ENCODE data around the gene CUX1.

DNA sequence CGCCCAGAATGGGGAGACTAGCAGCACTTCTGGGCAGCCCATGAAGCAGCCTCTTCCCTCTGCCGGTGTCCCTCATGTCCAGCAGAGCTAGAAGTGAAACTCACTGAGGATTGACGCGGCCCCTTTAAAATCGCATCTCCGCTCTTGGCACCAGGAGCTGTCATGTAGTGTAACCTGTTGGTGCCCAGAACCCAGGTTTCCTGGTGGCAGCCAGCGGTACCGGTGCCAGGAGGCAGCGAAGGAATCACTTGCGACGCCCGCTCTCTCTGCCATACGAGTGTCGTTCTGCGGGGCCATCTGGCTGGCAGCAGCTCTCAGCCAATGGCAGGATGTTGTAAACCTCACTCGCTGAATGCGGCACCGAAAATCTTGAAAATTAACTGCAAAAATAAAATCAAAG is 82.7 kb downstream of the CUX1 start:
- TF ChIP-seq, protein P1, sequence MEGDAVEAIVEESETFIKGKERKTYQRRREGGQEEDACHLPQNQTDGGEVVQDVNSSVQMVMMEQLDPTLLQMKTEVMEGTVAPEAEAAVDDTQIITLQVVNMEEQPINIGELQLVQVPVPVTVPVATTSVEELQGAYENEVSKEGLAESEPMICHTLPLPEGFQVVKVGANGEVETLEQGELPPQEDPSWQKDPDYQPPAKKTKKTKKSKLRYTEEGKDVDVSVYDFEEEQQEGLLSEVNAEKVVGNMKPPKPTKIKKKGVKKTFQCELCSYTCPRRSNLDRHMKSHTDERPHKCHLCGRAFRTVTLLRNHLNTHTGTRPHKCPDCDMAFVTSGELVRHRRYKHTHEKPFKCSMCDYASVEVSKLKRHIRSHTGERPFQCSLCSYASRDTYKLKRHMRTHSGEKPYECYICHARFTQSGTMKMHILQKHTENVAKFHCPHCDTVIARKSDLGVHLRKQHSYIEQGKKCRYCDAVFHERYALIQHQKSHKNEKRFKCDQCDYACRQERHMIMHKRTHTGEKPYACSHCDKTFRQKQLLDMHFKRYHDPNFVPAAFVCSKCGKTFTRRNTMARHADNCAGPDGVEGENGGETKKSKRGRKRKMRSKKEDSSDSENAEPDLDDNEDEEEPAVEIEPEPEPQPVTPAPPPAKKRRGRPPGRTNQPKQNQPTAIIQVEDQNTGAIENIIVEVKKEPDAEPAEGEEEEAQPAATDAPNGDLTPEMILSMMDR (conservative IDR thresholded peaks at IDR 0.05; ENCODE audit: low read depth, low read length): no peak
- TF ChIP-seq EZH2 (IDR thresholded peaks at IDR 0.05; ENCODE audit: low read length, unreplicated experiment) (no peak), EZH2phosphoT487 (IDR thresholded peaks at IDR 0.05; ENCODE audit: borderline replicate concordance, low read length) (no peak)
